Inflammatory macrophage (primary cell): ENCODE data around the gene IKBKE.

ENCODE experiments used
- DNase-seq, 2 donors: peaks; one replicate each; pipeline ENCODE4 v3.0.0-alpha.2; 2020 to 2022

Gene IKBKE

GRCh38 chr1:206512851-206513180, 42.5 kb downstream of the IKBKE start:
- DNase-seq = no peak

- no peak for DNase-seq
Measured at GRCh38 chr1:206513312-206514111, 43.2 kb downstream of the IKBKE start.

- peak; percentile 82 to 85 for DNase-seq
Measured at GRCh38 chr1:206514813-206515387, 44.6 kb downstream of the IKBKE start.

GRCh38 chr1:206516728-206516990, 46.4 kb downstream of the IKBKE start:
- peak; percentile 21 to 24 for DNase-seq

GRCh38 chr1:206517784-206518183, 47.5 kb downstream of the IKBKE start:
- no peak for DNase-seq

GRCh38 chr1:206518206-206518605, 47.9 kb downstream of the IKBKE start:
- DNase-seq = no peak

GRCh38 chr1:206518743-206519142, 48.5 kb downstream of the IKBKE start:
- DNase-seq = no peak

- DNase-seq = no peak
Measured at GRCh38 chr1:206521127-206521526, 50.9 kb downstream of the IKBKE start.

- no peak for DNase-seq
Measured at GRCh38 chr1:206521694-206522402, 51.6 kb downstream of the IKBKE start.

DNA sequence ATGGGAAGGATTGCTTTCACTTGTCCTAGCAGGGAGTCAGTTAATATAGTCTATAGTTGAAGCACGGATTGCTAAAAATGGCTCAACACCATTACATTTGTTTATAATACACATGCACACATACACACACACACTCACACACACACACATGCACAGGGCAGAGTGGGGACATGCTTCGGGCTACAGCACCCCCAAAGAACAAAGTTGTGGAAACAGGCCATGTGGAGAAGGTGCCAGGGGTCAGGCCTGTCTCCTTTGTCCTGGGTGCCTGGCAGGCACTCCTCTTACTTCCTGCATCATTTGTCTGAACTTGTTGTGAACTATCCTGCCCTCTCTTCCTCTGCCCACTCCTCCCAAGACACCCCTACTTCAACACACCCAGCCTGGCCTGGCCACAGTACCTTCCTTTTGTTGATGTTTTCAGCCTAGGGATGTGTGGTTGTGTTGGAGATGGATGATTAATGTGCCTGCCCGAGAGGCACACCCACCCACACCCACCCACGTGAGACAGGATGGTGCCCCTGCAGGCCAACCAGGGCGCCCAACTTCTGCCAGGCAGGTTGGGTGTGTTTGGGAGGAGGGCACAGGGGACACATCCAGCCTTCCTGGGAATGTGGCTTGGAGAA, 54.6 kb downstream of the IKBKE start:
- peak in 1 of 2 donors; percentile 18 for DNase-seq

- DNase-seq = peak in 1 of 2 donors; percentile 39
Measured at GRCh38 chr1:206526064-206526911, 56.0 kb downstream of the IKBKE start.

DNA sequence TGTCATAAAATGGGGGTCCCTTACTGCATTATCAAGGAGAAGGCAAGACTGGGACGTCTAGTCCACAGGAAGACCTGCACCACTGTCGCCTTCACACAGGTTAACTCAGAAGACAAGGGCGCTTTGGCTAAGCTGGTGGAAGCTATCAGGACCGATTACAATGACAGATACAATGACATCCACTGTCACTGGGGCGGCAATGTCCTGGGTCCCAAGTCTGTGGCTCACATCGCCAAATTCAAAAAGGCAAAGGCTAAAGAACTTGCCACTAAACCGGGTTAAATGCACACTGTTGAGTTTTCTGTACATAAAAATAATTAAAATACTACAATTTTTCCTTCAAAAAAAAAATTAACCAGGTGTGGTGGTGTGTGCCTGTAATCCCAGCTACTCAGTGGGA, 59.1 kb downstream of the IKBKE start:
- no peak for DNase-seq

DNA sequence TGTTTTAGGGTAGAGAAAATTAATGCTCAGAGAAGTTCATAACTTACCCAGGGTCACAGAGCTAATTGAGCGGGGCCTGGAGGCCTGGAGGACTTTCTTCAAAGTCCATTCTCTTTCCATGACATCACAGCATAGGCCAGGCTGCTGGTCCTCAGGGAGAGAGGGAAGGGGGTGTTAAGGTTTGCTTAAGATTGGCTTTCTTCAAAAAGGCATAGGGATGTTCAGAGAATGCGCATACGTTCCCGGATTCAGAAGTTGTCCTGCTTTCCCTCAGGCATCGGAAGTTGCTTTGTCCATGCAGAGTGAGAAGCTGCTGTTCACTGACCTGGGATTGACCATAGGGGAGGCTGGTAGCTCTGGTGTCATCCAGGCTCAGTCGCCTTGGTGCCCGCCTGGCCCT, 62.1 kb downstream of the IKBKE start:
- no peak for DNase-seq

GRCh38 chr1:206534552-206534951, 64.3 kb downstream of the IKBKE start:
- no peak for DNase-seq

GRCh38 chr1:206535853-206536188, 65.5 kb downstream of the IKBKE start:
- DNase-seq = no peak

DNA sequence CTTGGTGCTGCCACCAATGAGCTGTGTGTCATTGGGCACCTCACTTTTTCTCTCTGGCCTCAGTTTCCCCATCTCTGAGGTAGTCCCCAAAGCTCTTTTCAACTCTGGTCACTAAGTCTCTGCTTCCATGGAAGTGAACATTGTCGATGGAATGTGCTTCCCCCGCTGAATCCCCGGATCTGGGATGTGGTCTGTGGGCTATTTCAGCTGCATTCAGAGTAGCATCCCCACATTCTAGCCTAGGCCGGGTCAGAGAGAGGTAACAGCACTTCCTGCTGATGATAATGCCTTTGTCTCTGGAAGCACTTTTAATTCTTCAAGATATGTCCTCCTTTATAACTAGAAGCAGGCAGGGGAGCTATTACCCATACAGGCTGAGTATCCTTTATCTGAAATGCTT, 66.9 kb downstream of the IKBKE start:
- DNase-seq = no peak

GRCh38 chr1:206538086-206538770, 68.0 kb downstream of the IKBKE start:
- no peak for DNase-seq

DNA sequence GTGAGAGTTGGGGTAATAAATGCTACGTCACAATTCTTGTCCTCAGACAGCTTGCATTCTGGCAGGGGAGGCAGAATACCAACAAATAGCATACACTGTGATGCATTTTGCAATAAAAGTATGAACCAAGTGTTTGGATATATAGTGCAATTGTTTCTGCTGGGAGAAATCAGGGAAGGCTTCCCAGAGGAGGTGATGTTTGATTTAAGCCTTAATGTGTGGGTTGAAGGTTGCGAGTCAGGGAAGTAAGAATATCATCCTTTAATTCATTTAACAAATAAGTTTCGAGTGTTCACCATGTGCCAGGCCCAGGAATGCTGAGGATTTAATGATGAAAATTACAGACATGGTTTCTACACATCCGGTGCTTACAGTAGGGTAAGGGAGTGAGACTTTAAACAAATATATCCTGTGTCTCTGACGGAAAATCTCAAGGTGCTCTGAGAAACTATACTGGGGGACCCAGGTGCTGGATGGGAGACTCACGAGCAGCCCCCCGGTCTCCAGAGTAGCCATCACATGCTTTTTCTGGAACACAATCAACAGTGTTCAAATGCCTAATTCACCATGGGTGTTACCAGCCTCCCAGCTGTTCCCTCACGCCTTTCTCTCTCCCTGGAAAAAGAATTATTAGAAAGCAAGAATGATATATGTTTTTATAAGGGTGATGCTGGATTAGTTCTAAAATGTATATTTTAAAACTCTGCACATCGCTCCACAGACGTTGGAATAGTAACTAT, 68.8 kb downstream of the IKBKE start:
- DNase-seq = no peak

GRCh38 chr1:206540044-206540780, 69.9 kb downstream of the IKBKE start:
- peak in 1 of 2 donors; percentile 23 for DNase-seq

DNA sequence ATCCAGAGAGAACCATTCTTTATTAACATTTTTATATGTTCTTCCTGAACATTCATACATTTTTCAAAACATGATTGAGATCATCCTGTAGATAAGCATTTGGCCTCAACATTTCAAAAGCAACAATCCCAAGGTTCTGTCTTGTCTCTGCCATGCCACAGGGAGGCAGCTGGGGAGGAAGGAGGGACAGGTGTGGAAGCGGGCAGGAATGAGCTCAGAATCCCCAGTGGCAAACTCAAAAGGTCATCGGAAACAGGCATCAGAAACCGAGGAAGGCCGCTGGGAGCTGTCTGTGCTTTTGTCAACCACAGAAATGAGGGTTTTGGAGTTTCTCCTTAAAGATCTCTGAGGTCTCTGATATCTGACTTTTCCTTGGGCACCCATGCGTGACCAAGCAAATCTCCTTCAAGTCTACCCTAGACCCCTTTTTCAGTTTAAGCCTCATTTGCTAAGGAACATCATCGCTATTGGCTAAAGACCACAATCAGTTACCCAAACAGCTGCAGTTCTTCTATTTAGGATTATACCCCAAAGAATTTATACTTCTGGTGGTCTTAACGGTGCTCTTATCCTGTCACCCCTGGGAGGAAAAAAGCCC, 71.1 kb downstream of the IKBKE start:
- DNase-seq = no peak
